Measurements from ENCODE around the gene WFDC6.
"Not testable (repeated sequence)": the region's sequence is repeated elsewhere in the genome, so short reads cannot be mapped to it uniquely, and the experiment has no call there.

Gene WFDC6

GRCh38 chr20:45576995-45577394, 37.7 kb upstream of the WFDC6 start:
- no peak for TF ChIP-seq CTCF (IDR thresholded peaks at IDR 0.05; ENCODE audit: low read depth, low read length)
- no peak for DNase-seq (ENCODE audit: extremely low read depth, low read depth)

- no peak for TF ChIP-seq CTCF (IDR thresholded peaks at IDR 0.05; ENCODE audit: low read depth, low read length)
- no peak for DNase-seq (ENCODE audit: extremely low read depth, low read depth)
Observed at GRCh38 chr20:45575931-45576330, 36.6 kb upstream of the WFDC6 start.

DNA sequence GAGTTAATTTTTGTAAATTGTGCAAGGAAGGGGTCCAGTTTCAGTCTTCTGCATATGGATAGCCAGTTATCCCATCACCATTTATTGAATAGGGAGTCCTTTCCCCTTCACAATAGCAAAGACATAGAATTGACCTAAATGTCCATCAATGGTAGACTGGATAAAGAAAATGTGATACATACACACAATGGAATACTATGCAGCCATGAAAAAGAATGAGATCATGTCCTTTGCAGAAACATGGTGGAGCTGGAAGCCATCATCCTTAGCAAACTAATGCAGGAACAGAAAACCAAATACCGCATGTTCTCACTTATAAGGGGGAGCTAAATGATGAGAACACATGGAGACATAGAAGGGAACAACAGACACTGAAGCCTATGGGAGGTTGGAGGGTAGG, 30.4 kb upstream of the WFDC6 start:
- not testable (repeated sequence) for DNase-seq (ENCODE audit: extremely low read depth, low read depth)

DNA sequence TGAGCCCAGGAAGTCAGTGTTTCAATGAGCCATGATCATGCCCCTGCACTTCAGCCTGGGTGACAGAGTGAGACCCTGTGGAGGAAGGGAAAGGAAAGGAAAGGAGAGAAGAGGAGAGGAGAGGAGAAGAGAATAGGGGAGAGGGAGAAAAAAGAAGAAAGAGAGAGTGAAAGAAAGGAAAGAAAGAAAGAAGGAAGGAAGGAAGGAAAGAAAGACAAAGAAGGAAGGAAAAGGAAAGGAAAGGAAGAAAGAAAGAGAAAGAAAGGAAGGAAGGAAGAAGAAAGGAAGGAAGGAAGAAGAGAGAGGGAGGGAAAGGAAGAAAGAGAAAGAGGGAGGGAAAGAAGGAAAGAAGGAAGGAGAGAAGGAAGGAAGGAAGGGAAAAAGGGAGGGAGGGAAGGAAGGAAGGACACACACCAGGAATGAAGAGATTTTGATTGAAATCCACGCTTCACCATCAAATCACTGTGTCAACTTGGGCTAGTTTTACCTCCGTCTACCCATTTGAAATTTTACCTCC, 25.5 kb upstream of the WFDC6 start:
- TF ChIP-seq CTCF (IDR thresholded peaks at IDR 0.05; ENCODE audit: low read depth, low read length), result no peak
- DNase-seq (ENCODE audit: extremely low read depth, low read depth), result no peak

DNA sequence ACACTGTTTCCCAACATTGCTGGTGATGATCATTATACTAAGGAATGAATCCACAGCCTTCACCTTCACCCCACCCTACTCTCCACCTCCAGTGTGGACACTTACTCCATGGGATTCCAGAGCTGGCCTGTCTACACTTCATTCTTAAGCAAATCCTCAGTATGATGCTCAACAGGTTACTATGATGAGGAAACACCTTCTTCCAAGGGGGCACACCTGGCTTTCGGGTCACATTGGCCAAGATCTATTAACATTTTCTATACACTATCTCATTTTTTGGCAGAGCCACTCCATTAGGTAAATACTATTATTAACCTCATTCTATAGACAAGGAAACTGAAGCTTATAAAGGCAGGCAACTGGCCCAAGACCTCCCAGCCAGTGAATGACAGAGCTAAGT, 15.9 kb upstream of the WFDC6 start:
- no peak for TF ChIP-seq CTCF (IDR thresholded peaks at IDR 0.05; ENCODE audit: low read depth, low read length)

DNA sequence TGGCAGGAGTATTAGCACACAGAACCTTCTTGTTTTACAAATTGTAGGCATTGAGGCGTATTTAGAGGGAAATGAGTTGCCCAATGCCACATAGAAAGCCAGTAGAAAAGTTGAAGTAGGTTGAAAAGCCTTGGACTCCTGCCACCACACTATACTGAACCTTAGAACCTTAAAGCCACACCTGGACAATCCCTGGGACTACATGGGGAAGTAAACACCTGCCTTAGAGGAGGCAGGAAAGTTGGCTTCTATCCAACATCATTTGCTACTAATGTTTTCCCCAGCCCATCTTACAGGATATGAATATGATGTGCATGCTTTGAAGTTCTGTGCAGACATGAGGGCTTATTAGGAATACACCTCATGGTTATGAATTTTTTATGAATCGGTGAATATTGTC, 13.2 kb upstream of the WFDC6 start:
- DNase-seq (ENCODE audit: extremely low read depth, low read depth), result no peak
- no peak for TF ChIP-seq CTCF (IDR thresholded peaks at IDR 0.05; ENCODE audit: low read depth, low read length)

More for the DNA sequence above, 15.9 kb upstream of the WFDC6 start:
- DNase-seq (ENCODE audit: extremely low read depth, low read depth), result no peak

DNA sequence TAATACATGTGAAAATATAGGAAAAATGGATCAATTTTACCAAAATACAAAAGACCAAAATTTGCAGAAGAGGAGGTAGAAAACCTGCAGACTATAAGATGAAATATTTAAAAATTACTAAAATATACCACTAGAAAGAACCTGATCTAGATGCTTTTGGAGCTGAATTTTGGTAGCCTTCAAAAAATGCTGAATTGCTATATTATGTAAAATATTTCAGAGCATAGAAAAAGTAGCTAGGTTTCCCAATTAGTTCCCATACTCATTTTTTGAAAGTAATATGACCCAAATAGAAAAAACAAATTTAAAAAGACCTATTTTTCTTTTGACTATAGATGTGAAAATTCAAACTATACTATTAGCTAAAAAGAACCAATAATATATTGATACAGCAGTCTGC, 11.5 kb upstream of the WFDC6 start:
- TF ChIP-seq CTCF (IDR thresholded peaks at IDR 0.05; ENCODE audit: low read depth, low read length), result no peak
- DNase-seq (ENCODE audit: extremely low read depth, low read depth), result no peak

DNA sequence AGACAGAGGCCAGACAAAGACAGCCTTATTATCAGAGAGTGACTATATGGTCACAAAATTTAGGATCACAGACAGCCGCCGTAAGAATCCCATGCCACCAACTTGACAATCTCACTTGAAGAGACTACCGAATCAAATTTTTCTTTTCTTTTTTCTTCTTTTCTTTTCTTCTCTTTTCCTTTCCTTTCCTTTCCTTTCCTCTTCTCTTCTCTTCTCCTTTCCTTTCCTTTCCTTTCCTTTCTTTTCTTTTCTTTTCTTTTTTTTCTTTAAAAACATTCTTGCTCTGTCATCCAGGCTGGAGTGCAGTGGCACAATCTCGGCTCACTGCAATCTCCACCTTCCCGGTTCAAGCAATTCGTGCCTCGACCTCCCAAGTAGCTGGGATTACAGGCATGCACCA, 9.1 kb upstream of the WFDC6 start:
- no peak for TF ChIP-seq CTCF (IDR thresholded peaks at IDR 0.05; ENCODE audit: low read depth, low read length)

More for the DNA sequence above, 9.1 kb upstream of the WFDC6 start:
- DNase-seq (ENCODE audit: extremely low read depth, low read depth), result no peak

Data from AG09319 (cell line).